GM06990 (cell line): ENCODE data around the gene HNF4A.

ENCODE experiments used
- DNase-seq: peaks from one replicate; pipeline ENCODE4 v3.0.0-alpha.2; 2011; ENCODE audit not compliant: insufficient read length; ENCODE audit errors: extremely low read depth
- H3K27me3 ChIP-seq: replicated peaks from 2 replicates; pipeline ENCODE4 v1.6.0; 2011; ENCODE audit warnings: low read length; ENCODE audit not compliant: control insufficient read depth, insufficient read depth
- H3K36me3 ChIP-seq: 2 replicates; pipeline ENCODE4 v1.5.1; 2011; ENCODE audit warnings: low read length; ENCODE audit not compliant: control insufficient read depth, insufficient read depth
- H3K4me3 ChIP-seq: replicated peaks from 2 replicates; pipeline ENCODE4 v1.5.1; 2011; ENCODE audit warnings: low read depth, mild to moderate bottlenecking, control low read depth, low read length
- CTCF ChIP-seq: IDR thresholded peaks from 2 replicates; pipeline ENCODE4 v1.5.1; 2011; ENCODE audit warnings: low read length, control low read depth, mild to moderate bottlenecking, inconsistent platforms; ENCODE audit not compliant: insufficient read depth, poor library complexity, severe bottlenecking

The HNF4A gene

GRCh38 chr20:44367746-44368145 is 12.2 kb downstream of the HNF4A start:
- no peak for DNase-seq

GRCh38 chr20:44370639-44371218 is 15.2 kb downstream of the HNF4A start:
- no peak for TF ChIP-seq CTCF
- DNase-seq, result no peak
- no peaks in the 10 kb centered on the region for H3K36me3 ChIP-seq
- no peak overlapping the region for H3K4me3 ChIP-seq
- H3K27me3 ChIP-seq, result no peaks in the 10 kb centered on the region

More at GRCh38 chr20:44367746-44368145, 12.2 kb downstream of the HNF4A start:
- H3K27me3 ChIP-seq, result no peaks in the 10 kb centered on the region
- no peak for TF ChIP-seq CTCF
- no peaks in the 10 kb centered on the region for H3K36me3 ChIP-seq
- H3K4me3 ChIP-seq, result no peak overlapping the region

GRCh38 chr20:44382641-44383040 is 27.1 kb downstream of the HNF4A start:
- no peaks in the 10 kb centered on the region for H3K27me3 ChIP-seq
- DNase-seq, result no peak
- H3K4me3 ChIP-seq, result no peak overlapping the region
- no peak for TF ChIP-seq CTCF
- H3K36me3 ChIP-seq, result no peaks in the 10 kb centered on the region

GRCh38 chr20:44384423-44385027 is 29.0 kb downstream of the HNF4A start:
- peak; percentile 91 for TF ChIP-seq CTCF
- no peaks in the 10 kb centered on the region for H3K36me3 ChIP-seq
- no peak overlapping the region for H3K4me3 ChIP-seq
- H3K27me3 ChIP-seq, result no peaks in the 10 kb centered on the region
- DNase-seq, result peak; percentile 64

GRCh38 chr20:44388466-44389023 is 33.0 kb downstream of the HNF4A start:
- Histone ChIP-seq H3K27me3 (no peaks in the 10 kb centered on the region; the same call in none of the 2 replicates), H3K36me3 (no peaks in the 10 kb centered on the region), H3K4me3 (no peak overlapping the region)
- TF ChIP-seq CTCF, result peak; percentile 86
- DNase-seq, result peak; percentile 46
